Esophagus squamous epithelium (tissue), 5 donors: ENCODE results near the gene ASXL1. TPM values are rescaled to one million over a fixed set of nuclear protein-coding genes. Genes with fewer than 3 reads are reported as not detected.

Experiments
- DNase-seq: peaks from one replicate; lab custom pipeline; 2025; lab: John Stamatoyannopoulos, UW
- H3K27ac ChIP-seq, 4 donors: fragments of 200-600 bp; sonication (generic); one replicate each; pipeline ENCODE4 v1.5.1; 2016 to 2019; ENCODE audit warnings: mild to moderate bottlenecking in 1 of 4
- H3K27me3 ChIP-seq, 4 donors: fragments of 200-600 bp; sonication (generic); 1 replicate in 3 of 4; 2 replicates in 1 of 4; pipeline versions ENCODE4 v1.5.1 to v1.6.0; 2017 to 2021; ENCODE audit warnings: antibody characterized with exemption in 1 of 4
- H3K36me3 ChIP-seq, 3 donors: fragments of 200-600 bp; sonication (generic); one replicate each; pipeline ENCODE4 v1.5.1; 2016 to 2019
- H3K4me1 ChIP-seq, 3 donors: fragments of 200-600 bp; sonication (generic); one replicate each; pipeline ENCODE4 v1.5.1; 2017 to 2019
- H3K4me3 ChIP-seq, 4 donors: fragments of 200-600 bp; sonication (generic); 1 replicate in 3 of 4; 2 replicates in 1 of 4; pipeline ENCODE4 v1.5.1; 2016 to 2019; ENCODE audit warnings: mild to moderate bottlenecking in 2 of 4, moderate library complexity in 1 of 4
- H3K9me3 ChIP-seq, 3 donors: fragments of 200-600 bp; sonication (generic); one replicate each; pipeline ENCODE4 v1.5.1; 2016 to 2019
- POLR2A ChIP-seq, 4 donors: fragments of 450-650 bp; IDR thresholded peaks; one replicate each; pipeline ENCODE4 v1.6.1; 2017; ENCODE audit warnings: antibody characterized with exemption in 4 of 4, mild to moderate bottlenecking in 4 of 4, moderate library complexity in 3 of 4
- WGBS, 2 donors: methylation state at CpG; one replicate each; pipeline ENCODE4 v1.1.5; 2018; 5-methylcytosine and 5-hydroxymethylcytosine counted together
- intact Hi-C: fragments of 100-400 bp; cut with DNase I; formaldehyde crosslinking; loops from one replicate; pipeline ENCODE4 v1.15.0; 2022
- total RNA-seq, 4 donors: library from RNA; depleted of rRNA; stranded (reverse); fragments of >200 nt; gene quantifications; one replicate each; pipeline ENCODE4 v1.1.0, GENCODE V29; 2016
- TF ChIP-seq, protein P1 (sequence below), 6 experiments: fragments of 450-650 bp in 4 of 6; fragments of 200-600 bp in 2 of 6; sonication (generic) in 2 of 6; IDR thresholded peaks; one replicate each; pipeline ENCODE4 v1.5.1; 2016 to 2019; ENCODE audit warnings: antibody characterized with exemption in 6 of 6, mild to moderate bottlenecking in 4 of 6, moderate library complexity in 4 of 6
- donor health status: DM: yes; HTN: yes; CAD: no.

ASXL1 gene
- total RNA-seq, 4 donors from 2014 or later, result 14.3 to 49.2 (median 22.1) TPM

DNA sequence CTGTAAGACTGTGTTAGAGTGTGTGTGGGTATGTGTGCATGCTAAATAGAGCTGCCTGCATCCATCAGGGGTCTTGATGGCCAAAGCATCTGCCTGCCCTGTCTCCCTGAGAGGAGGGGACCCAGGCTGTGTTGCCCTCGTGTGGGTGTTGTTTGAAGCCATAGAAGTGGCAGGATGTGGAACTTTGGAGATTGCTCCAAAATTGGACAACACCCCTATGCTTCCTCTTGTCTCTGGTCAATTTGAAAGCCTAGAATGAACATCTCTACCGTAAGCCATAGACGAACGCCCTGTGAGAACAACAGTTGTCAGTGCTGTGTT lies 82.6 kb downstream of the ASXL1 start:
- DNase-seq, result no peak
- Histone ChIP-seq H3K4me1 (peaks cover 0 to 13% (median 2%) of the 10 kb centered on the region in 3 donors), H3K9me3 (no peaks in the 10 kb centered on the region), H3K27ac (no peak overlapping the region), H3K27me3 (no peaks in the 10 kb centered on the region), H3K36me3 (peaks cover 18 to 67% (median 19%) of the 10 kb centered on the region in 3 donors), H3K4me3 (no peak overlapping the region)
- TF ChIP-seq, protein P1, sequence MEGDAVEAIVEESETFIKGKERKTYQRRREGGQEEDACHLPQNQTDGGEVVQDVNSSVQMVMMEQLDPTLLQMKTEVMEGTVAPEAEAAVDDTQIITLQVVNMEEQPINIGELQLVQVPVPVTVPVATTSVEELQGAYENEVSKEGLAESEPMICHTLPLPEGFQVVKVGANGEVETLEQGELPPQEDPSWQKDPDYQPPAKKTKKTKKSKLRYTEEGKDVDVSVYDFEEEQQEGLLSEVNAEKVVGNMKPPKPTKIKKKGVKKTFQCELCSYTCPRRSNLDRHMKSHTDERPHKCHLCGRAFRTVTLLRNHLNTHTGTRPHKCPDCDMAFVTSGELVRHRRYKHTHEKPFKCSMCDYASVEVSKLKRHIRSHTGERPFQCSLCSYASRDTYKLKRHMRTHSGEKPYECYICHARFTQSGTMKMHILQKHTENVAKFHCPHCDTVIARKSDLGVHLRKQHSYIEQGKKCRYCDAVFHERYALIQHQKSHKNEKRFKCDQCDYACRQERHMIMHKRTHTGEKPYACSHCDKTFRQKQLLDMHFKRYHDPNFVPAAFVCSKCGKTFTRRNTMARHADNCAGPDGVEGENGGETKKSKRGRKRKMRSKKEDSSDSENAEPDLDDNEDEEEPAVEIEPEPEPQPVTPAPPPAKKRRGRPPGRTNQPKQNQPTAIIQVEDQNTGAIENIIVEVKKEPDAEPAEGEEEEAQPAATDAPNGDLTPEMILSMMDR (IDR thresholded peaks at IDR 0.05), result no peak
- TF ChIP-seq POLR2A (IDR thresholded peaks at IDR 0.05), result no peak
- intact Hi-C loops, result no loop called here
- 89 to 93% methylated on average over 4 of the region's 4 CpGs for WGBS, 2 donors

DNA sequence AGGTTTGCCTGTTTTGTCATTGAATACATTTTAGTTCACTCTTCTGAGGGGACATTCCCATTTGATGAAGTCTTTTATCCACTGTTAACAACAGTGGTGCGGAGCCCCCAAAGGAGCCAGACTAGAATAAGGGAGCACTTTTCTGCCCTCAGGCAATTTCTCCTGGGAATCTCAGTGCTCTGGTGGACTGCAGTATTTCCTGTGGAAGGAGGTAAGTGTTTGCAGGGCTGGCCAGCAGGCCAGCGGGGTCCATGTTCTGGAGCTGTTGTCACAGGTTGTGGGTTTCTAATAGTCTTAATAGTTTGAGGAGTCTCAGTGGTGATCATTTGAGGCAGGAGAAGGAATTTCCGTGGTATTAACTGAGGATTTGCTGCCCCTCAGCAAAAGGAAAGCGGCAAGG lies 83.5 kb downstream of the ASXL1 start:
- intact Hi-C loops, result no loop called here
- 90 to 94% methylated on average over 4 of the region's 4 CpGs for WGBS, 2 donors
- no peak overlapping the region for H3K27ac ChIP-seq
- TF ChIP-seq POLR2A (IDR thresholded peaks at IDR 0.05), result no peak
- TF ChIP-seq, protein P1 (IDR thresholded peaks at IDR 0.05), result no peak
- H3K9me3 ChIP-seq, result no peaks in the 10 kb centered on the region
- H3K36me3 ChIP-seq, result peaks cover 12 to 67% (median 14%) of the 10 kb centered on the region in 3 donors
- no peaks in the 10 kb centered on the region for H3K27me3 ChIP-seq
- H3K4me1 ChIP-seq, result peaks cover 0 to 22% (median 9%) of the 10 kb centered on the region in 3 donors
- DNase-seq, result no peak
- no peak overlapping the region for H3K4me3 ChIP-seq

DNA sequence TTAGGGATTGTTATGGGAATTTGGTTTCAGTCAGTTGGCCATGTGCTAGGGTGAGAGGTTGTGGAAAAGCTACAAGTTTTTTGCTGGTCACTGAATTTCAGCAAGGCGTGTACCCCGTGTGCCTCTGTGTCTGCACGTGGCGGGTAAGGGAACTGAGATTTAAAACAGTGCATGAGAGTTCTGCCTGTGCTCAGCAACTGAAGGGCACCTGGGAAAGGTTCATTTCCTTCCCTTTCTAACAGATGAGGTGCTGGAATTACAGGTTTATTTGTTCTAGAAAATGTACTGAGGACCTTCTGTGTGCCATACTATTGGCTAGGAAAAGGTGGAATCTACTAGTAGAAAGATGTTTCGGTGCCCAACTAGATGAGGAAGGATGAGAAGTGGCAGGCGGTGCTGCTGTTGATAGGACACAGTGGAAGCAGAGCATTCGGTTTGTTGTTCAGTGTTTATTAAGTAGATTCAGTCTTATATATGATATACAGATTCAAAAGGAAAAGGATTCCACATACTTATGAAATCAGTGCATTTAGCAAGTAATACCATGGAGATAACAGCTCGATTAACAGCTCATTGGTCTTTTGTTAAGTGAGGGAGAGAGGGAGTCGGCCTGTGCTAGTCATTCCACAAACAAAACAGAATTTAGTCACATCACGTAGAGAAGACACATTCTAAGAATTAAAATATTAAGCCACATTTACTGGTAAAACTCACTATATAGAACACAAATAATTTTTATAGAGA lies 84.7 kb downstream of the ASXL1 start:
- peaks cover 7 to 64% (median 9%) of the 10 kb centered on the region in 3 donors for H3K36me3 ChIP-seq
- H3K4me3 ChIP-seq, result no peak overlapping the region
- DNase-seq, result no peak
- WGBS, 2 donors, result 73 to 78% methylated on average over 10 of the region's 10 CpGs
- no peak overlapping the region for H3K27ac ChIP-seq
- H3K27me3 ChIP-seq, result no peaks in the 10 kb centered on the region
- H3K4me1 ChIP-seq, result peaks cover 0 to 31% (median 9%) of the 10 kb centered on the region in 3 donors
- intact Hi-C loops, result no loop called here
- TF ChIP-seq POLR2A (IDR thresholded peaks at IDR 0.05), result no peak
- no peaks in the 10 kb centered on the region for H3K9me3 ChIP-seq

DNA sequence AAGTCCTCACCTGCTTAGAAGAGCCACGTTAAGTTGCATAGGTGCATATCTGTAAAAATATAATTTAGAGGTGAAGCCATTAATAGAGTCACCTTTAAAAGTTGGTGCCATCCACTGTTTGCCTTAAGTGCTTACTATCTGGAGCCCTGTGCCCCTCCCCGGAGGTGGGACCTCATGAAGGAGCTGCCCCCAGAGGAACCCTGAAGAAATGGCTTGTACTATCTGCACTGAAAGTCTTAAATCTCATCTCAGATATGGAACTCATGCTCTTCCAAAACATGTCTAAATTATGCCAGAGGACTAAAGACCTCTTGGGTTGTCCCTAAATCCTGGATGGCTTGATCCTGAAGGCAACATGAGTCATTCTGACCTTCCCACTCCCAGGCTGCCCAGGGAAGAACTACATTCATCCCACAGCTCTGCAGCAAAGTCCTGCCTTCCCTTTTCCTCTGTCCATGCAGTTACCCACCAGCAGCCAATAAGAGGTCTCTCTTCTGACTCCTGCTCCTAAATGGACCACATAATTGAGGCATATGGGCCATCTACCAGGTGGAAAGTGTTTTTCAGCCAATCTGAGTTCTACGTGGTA lies 85.3 kb downstream of the ASXL1 start:
- Histone ChIP-seq H3K4me1 (peaks cover 0 to 38% (median 9%) of the 10 kb centered on the region in 3 donors), H3K36me3 (peaks cover 5 to 61% (median 6%) of the 10 kb centered on the region in 3 donors), H3K4me3 (no peak overlapping the region), H3K27me3 (no peaks in the 10 kb centered on the region), H3K9me3 (no peaks in the 10 kb centered on the region), H3K27ac (no peak overlapping the region)
- no peak for DNase-seq
- WGBS, 2 donors, result 84 to 90% methylated on average over 3 of the region's 3 CpGs
- intact Hi-C loops, result no loop called here
- TF ChIP-seq, protein P1 (IDR thresholded peaks at IDR 0.05), result no peak
- no peak for TF ChIP-seq POLR2A (IDR thresholded peaks at IDR 0.05)

DNA sequence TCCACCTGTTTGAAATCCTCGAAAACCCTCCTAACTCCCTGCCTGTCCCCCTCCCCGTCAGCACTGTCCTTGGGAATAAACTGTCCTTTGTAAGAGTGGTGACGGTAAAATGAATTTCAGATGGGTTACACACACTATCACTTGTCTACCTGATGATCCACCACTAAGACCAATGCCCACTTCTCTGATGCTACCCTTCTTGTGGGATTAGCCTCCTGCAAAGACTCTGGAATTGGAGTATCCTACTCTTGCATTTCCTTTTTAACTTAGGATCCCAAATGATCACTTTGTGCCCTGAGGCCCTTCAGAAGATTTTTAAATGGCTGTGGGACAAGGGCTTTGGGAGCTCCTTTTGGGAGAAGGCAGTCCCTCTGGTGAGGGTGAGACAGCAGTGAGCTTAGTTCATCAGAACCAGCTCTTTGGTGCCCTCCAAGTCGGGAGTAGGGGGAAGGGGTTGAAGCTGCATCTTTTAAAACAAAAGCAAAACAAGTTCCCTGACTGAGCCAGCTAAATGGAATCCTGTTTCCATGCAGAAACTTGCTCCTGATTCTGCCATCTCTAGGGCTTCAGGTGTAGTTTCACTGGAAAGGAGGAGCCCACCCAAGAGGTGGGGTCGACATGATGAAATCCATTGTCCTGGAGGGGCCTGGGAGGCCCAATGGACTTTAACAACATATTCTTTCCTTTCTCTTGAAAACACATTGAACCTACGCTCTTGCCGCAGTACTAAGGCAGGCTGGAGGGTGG lies 86.5 kb downstream of the ASXL1 start:
- TF ChIP-seq, protein P1 (IDR thresholded peaks at IDR 0.05), result no peak
- no peak for TF ChIP-seq POLR2A (IDR thresholded peaks at IDR 0.05)
- H3K9me3 ChIP-seq, result no peaks in the 10 kb centered on the region
- H3K27ac ChIP-seq, result no peak overlapping the region
- no peak for DNase-seq
- H3K4me1 ChIP-seq, result peaks cover 0 to 50% (median 9%) of the 10 kb centered on the region in 3 donors
- 80 to 84% methylated on average over 6 to 7 of the region's 7 CpGs for WGBS, 2 donors
- intact Hi-C loops, result no loop called here
- no peak overlapping the region for H3K4me3 ChIP-seq
- H3K36me3 ChIP-seq, result peaks cover 4 to 49% (median 5%) of the 10 kb centered on the region in 3 donors
- no peaks in the 10 kb centered on the region for H3K27me3 ChIP-seq
